ENCODE results near the gene ARHGEF4. TPM values are rescaled to one million over a fixed set of nuclear protein-coding genes. Genes with fewer than 3 reads are reported as not detected.

ARHGEF4 gene
- total RNA-seq, 1 experiment from 2014 or later, result 12.6 TPM

GRCh38 chr2:130908832-130909231 lies 72.1 kb downstream of the ARHGEF4 start:
- no CpG with 5 or more reads among the region's 5 CpGs for WGBS (ENCODE audit: extremely low coverage, insufficient read length, low lambda C conversion rate)
- no peak overlapping the region for H3K23ac ChIP-seq (ENCODE audit: insufficient read length, low read depth, low read length)
- TF ChIP-seq CTCF (conservative IDR thresholded peaks at IDR 0.05), result no peak
- no peaks in the 10 kb centered on the region; the same call in 1 of the 2 replicates for H3K4me1 ChIP-seq (ENCODE audit: insufficient read depth, low read length)
- no peak overlapping the region for H3K9ac ChIP-seq (ENCODE audit: extremely low read depth, insufficient read length, low read length)
- H3K56ac ChIP-seq (ENCODE audit: insufficient read length, low read depth, low read length), result no peak overlapping the region
- H3K4me1 Mint-ChIP-seq, result peaks cover 16 to 26% of the 10 kb centered on the region in 2 experiments
- H3K4ac ChIP-seq (ENCODE audit: low read depth, low read length), result no peak overlapping the region
- no peak overlapping the region for H2AK5ac ChIP-seq (ENCODE audit: insufficient read length, low read length)
- no peak overlapping the region for H4K91ac ChIP-seq (ENCODE audit: insufficient read length, low read depth, low read length)
- no peak overlapping the region for H4K8ac ChIP-seq (replicated peaks; ENCODE audit: insufficient read length, low read depth, low read length)
- H4K20me1 ChIP-seq (ENCODE audit: control insufficient read depth, insufficient read depth, insufficient read length), result no peaks in the 10 kb centered on the region
- peaks cover 0 to 12% (median 7%) of the 10 kb centered on the region in 3 experiments; a peak in 5 of 7 replicates for H3K36me3 Mint-ChIP-seq (ENCODE audit: insufficient read depth in 1 of 3, low read depth in 3 of 3)
- H2BK5ac ChIP-seq (ENCODE audit: insufficient read length, low read length), result no peak overlapping the region
- no peak overlapping the region for H2BK15ac ChIP-seq (ENCODE audit: low read depth, low read length)
- no peak overlapping the region for H3K27ac ChIP-seq (ENCODE audit: insufficient read length, low read depth, low read length)
- no peak overlapping the region for H3K4me3 Mint-ChIP-seq
- no peak overlapping the region for H2BK20ac ChIP-seq (ENCODE audit: low read depth, low read length, poor library complexity, severe bottlenecking)
- H3K23me2 ChIP-seq (ENCODE audit: insufficient read length, low read depth, low read length, poor library complexity, severe bottlenecking), result no peaks in the 10 kb centered on the region
- H3K9me3 Mint-ChIP-seq, result peaks cover 12 to 23% of the 10 kb centered on the region in 2 experiments
- no peaks in the 10 kb centered on the region for H3K79me2 ChIP-seq (ENCODE audit: insufficient read depth, low read length)
- H3K27me3 ChIP-seq (ENCODE audit: insufficient read depth, low read length), result no peaks in the 10 kb centered on the region
- H2BK12ac ChIP-seq (ENCODE audit: insufficient read length, low read depth, low read length), result no peak overlapping the region
- H3K27ac Mint-ChIP-seq, result no peak overlapping the region
- H3K14ac ChIP-seq (ENCODE audit: insufficient read depth, low read length), result no peak overlapping the region
- DNase-seq, result no peak
- H2BK120ac ChIP-seq (ENCODE audit: low read depth, low read length, poor library complexity, severe bottlenecking), result no peak overlapping the region
- no peak overlapping the region for H3K18ac ChIP-seq (ENCODE audit: insufficient read length, low read depth, low read length)
- H3K4me2 ChIP-seq (ENCODE audit: insufficient read depth, insufficient read length, low read length), result no peak overlapping the region
- H2AFZ ChIP-seq (ENCODE audit: low read length), result no peak overlapping the region
- no peaks in the 10 kb centered on the region for H3K9me3 ChIP-seq (ENCODE audit: control insufficient read depth, low read depth, low read length)
- no peaks in the 10 kb centered on the region for H3K79me1 ChIP-seq (ENCODE audit: insufficient read depth, low read depth, low read length, poor library complexity, severe bottlenecking)
- H4K5ac ChIP-seq (ENCODE audit: insufficient read length, low read depth, low read length), result no peak overlapping the region
- H3T11ph ChIP-seq (ENCODE audit: low read length), result no peak overlapping the region
- no peaks in the 10 kb centered on the region for H3K27me3 Mint-ChIP-seq (ENCODE audit: low read depth)
